Colonic mucosa (tissue), 4 donors: ENCODE data around the gene NUP155. TPM values are rescaled to one million over a fixed set of nuclear protein-coding genes. Genes with fewer than 3 reads are reported as not detected.

Experiments used
- DNase-seq: peaks from one replicate; pipeline ENCODE4 v3.0.0-alpha.2; 2020
- H3K27ac ChIP-seq: fragments of 200-600 bp; one replicate; pipeline ENCODE4 v1.8.0; 2021
- H3K27me3 ChIP-seq: fragments of 200-600 bp; one replicate; pipeline ENCODE4 v1.8.0; 2021
- H3K36me3 ChIP-seq: fragments of 200-600 bp; one replicate; pipeline ENCODE4 v1.8.0; 2021
- H3K4me1 ChIP-seq: fragments of 200-600 bp; one replicate; pipeline ENCODE4 v1.8.0; 2021; ENCODE audit warnings: mild to moderate bottlenecking
- H3K4me3 ChIP-seq: fragments of 200-600 bp; one replicate; pipeline ENCODE4 v1.8.0; 2021
- H3K9ac ChIP-seq, 2 donors: one replicate each; pipeline ENCODE4 v1.7.0; 2013; ENCODE audit warnings: control low read depth in 2 of 2, low read depth in 2 of 2, low read length in 2 of 2
- H3K9me3 ChIP-seq: fragments of 200-600 bp; one replicate; pipeline ENCODE4 v1.8.0; 2021
- intact Hi-C: fragments of 100-400 bp; cut with DNase I; formaldehyde crosslinking; loops from one replicate; pipeline ENCODE4 v1.14.1; 2022
- total RNA-seq, 2 donors: library from RNA; stranded (reverse); fragmentation: NEBNext Ultra II Directional in 1 of 2; extraction: Animal tissue kit (Norgen Biotek cat#: 25700) in 1 of 2; gene quantifications; one replicate each; pipeline ENCODE4 v1.2.1, GENCODE V29; 2021
- TF ChIP-seq, protein P1 (sequence below): fragments of 200-600 bp; IDR thresholded peaks from one replicate; pipeline ENCODE4 v1.8.0; 2022; ENCODE audit warnings: antibody characterized with exemption, mild to moderate bottlenecking
- donor health status: healthy.
- donor health status: DM: no; HTN: no; CAD: no.
- donor health status: DM: no; HTN: no; CAD: no.

The NUP155 gene
- total RNA-seq, 2 donors from 2014 or later, result 18.1 to 36.3 TPM

DNA sequence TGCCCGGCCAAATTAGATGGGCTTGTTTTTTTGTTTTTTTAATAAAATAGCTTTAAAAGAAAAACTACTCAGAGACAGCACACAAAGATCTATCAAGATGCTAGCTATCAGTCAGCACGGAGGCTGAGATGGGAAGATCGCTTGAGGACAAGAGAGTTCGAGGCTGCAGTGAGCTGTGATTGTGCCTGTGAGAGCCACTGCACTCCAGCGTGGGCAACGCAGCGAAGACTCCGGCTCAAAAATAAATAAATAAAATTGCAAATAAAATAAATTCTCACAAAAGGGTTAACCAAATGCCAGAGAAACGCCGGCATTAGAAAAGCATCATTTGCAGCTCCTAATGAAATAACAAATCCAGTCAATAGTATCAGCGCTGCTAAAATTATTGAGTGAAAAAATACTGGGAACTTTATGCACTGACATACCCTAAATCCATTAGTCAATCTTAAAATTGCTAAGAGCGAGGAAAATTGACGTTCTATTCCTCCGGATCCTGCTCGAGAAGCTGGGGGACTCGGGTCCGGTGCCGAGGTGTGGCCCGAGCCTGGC, 122.4 kb downstream of the NUP155 start:
- Histone ChIP-seq H3K4me3 (peak overlapping the region; percentile 77), H3K27me3 (no peaks in the 10 kb centered on the region), H3K4me1 (no peaks in the 10 kb centered on the region), H3K36me3 (no peaks in the 10 kb centered on the region), H3K9ac (peak overlapping the region; percentile 73 to 91), H3K27ac (peak overlapping the region; percentile 77), H3K9me3 (no peaks in the 10 kb centered on the region)
- TF ChIP-seq, protein P1, sequence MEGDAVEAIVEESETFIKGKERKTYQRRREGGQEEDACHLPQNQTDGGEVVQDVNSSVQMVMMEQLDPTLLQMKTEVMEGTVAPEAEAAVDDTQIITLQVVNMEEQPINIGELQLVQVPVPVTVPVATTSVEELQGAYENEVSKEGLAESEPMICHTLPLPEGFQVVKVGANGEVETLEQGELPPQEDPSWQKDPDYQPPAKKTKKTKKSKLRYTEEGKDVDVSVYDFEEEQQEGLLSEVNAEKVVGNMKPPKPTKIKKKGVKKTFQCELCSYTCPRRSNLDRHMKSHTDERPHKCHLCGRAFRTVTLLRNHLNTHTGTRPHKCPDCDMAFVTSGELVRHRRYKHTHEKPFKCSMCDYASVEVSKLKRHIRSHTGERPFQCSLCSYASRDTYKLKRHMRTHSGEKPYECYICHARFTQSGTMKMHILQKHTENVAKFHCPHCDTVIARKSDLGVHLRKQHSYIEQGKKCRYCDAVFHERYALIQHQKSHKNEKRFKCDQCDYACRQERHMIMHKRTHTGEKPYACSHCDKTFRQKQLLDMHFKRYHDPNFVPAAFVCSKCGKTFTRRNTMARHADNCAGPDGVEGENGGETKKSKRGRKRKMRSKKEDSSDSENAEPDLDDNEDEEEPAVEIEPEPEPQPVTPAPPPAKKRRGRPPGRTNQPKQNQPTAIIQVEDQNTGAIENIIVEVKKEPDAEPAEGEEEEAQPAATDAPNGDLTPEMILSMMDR, result no peak
- intact Hi-C loops, result no loop called here
- DNase-seq, result no peak

DNA sequence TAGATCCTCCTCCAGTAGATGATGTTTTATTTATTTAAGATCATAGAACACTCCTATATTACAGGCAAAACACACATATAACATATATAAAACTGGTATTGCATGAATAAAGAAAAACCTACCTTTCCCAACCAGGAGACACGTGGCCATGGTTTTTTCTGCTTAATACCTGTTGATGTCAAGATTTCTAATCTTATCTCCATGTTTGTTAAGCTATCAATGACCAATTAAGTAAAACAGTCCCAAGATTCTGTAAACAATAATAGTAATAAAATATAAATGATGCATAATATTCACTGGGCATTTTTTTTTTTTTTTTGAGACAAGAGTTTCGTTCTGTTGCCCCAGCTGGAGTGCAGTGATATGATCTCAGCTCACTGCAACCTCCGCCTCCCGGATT, 123.4 kb downstream of the NUP155 start:
- H3K27me3 ChIP-seq, result no peaks in the 10 kb centered on the region
- DNase-seq, result no peak
- no peak overlapping the region for H3K4me3 ChIP-seq
- intact Hi-C loops, result no loop called here
- H3K27ac ChIP-seq, result no peak overlapping the region
- TF ChIP-seq, protein P1, result no peak
- no peaks in the 10 kb centered on the region for H3K4me1 ChIP-seq
- no peaks in the 10 kb centered on the region for H3K36me3 ChIP-seq
- no peak overlapping the region for H3K9ac ChIP-seq
- no peaks in the 10 kb centered on the region for H3K9me3 ChIP-seq

DNA sequence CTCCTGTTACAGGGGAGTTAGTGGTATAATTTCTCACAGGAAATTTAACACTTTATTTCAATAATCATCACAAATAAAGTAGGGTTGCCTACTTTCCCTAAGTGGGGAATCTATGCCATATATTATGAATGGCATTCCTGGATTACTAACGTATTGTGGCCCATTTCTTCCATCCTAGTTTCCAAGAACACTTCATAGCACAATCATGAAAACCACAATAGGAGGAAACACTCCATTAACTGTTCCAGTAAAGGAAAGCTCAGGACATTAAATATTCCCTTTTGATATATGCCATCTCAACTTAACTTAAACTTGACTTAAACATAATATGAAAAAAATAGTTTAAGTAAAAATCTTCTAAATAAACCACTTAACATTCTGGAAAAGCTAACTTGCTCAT, 123.9 kb downstream of the NUP155 start:
- Histone ChIP-seq H3K4me1 (no peaks in the 10 kb centered on the region), H3K27ac (no peak overlapping the region), H3K27me3 (no peaks in the 10 kb centered on the region), H3K36me3 (no peaks in the 10 kb centered on the region), H3K9me3 (no peaks in the 10 kb centered on the region), H3K4me3 (no peak overlapping the region), H3K9ac (no peak overlapping the region)
- intact Hi-C loops, result no loop called here
- TF ChIP-seq, protein P1, result no peak
- no peak for DNase-seq

Other genes with a start within 250 kb of the NUP155 start
- gene CPLANE1, start 121.7 kb downstream of the NUP155 start, total RNA-seq, result 1 to 10 TPM; 6.4 to 8.4 TPM
- 10 to 100 TPM; 26.7 to 28.6 TPM for gene WDR70, start 8.2 kb upstream of the NUP155 start, total RNA-seq